GM21529 (cell line): ENCODE data around the gene SYT9.

Experiments used
- ATAC-seq: cut with Tn5 transposase; IDR thresholded peaks from one replicate; pipeline ENCODE4 v1.9.1; 2021; ENCODE audit not compliant: unreplicated experiment

The SYT9 gene

GRCh38 chr11:7422544-7423331 lies 171.0 kb downstream of the SYT9 start:
- peak; percentile 52 for ATAC-seq

GRCh38 chr11:7423946-7424345 lies 172.2 kb downstream of the SYT9 start:
- ATAC-seq, result no peak

GRCh38 chr11:7427733-7428132 lies 176.0 kb downstream of the SYT9 start:
- ATAC-seq, result no peak

GRCh38 chr11:7428196-7428595 lies 176.5 kb downstream of the SYT9 start:
- no peak for ATAC-seq

GRCh38 chr11:7430496-7430895 lies 178.8 kb downstream of the SYT9 start:
- ATAC-seq, result no peak

GRCh38 chr11:7435176-7435575 lies 183.5 kb downstream of the SYT9 start:
- ATAC-seq, result no peak

- ATAC-seq, result no peak
These were observed 184.4 kb downstream of the SYT9 start for GRCh38 chr11:7436146-7436545.

- peak; percentile 88 for ATAC-seq
These were observed 185.0 kb downstream of the SYT9 start for GRCh38 chr11:7436657-7437056.

- no peak for ATAC-seq
These were observed 186.0 kb downstream of the SYT9 start for GRCh38 chr11:7437696-7438095.

- no peak for ATAC-seq
These were observed 188.1 kb downstream of the SYT9 start for GRCh38 chr11:7439746-7440320.

- peak; percentile 89 for ATAC-seq
These were observed 191.0 kb downstream of the SYT9 start for GRCh38 chr11:7442588-7443215.

GRCh38 chr11:7444091-7444981 lies 192.6 kb downstream of the SYT9 start:
- ATAC-seq, result no peak

- ATAC-seq, result no peak
These were observed 193.9 kb downstream of the SYT9 start for GRCh38 chr11:7445564-7445963.

GRCh38 chr11:7448201-7448600 lies 196.5 kb downstream of the SYT9 start:
- no peak for ATAC-seq

- ATAC-seq, result no peak
These were observed 197.6 kb downstream of the SYT9 start for GRCh38 chr11:7449211-7449840.

GRCh38 chr11:7449841-7450214 lies 198.1 kb downstream of the SYT9 start:
- ATAC-seq, result no peak

GRCh38 chr11:7450836-7451235 lies 199.1 kb downstream of the SYT9 start:
- no peak for ATAC-seq

- ATAC-seq, result no peak
These were observed 199.8 kb downstream of the SYT9 start for GRCh38 chr11:7451520-7451919.

GRCh38 chr11:7451952-7452494 lies 200.3 kb downstream of the SYT9 start:
- ATAC-seq, result no peak

- ATAC-seq, result no peak
These were observed 203.2 kb downstream of the SYT9 start for GRCh38 chr11:7454854-7455253.

- no peak for ATAC-seq
These were observed 205.5 kb downstream of the SYT9 start for GRCh38 chr11:7457211-7457610.
